ENCODE data around the gene MAP2K5. TPM values are rescaled to one million over a fixed set of nuclear protein-coding genes. Genes with fewer than 3 reads are reported as not detected.

Gene MAP2K5
- polyA plus RNA-seq, 1 donor = 23.6 TPM

DNA sequence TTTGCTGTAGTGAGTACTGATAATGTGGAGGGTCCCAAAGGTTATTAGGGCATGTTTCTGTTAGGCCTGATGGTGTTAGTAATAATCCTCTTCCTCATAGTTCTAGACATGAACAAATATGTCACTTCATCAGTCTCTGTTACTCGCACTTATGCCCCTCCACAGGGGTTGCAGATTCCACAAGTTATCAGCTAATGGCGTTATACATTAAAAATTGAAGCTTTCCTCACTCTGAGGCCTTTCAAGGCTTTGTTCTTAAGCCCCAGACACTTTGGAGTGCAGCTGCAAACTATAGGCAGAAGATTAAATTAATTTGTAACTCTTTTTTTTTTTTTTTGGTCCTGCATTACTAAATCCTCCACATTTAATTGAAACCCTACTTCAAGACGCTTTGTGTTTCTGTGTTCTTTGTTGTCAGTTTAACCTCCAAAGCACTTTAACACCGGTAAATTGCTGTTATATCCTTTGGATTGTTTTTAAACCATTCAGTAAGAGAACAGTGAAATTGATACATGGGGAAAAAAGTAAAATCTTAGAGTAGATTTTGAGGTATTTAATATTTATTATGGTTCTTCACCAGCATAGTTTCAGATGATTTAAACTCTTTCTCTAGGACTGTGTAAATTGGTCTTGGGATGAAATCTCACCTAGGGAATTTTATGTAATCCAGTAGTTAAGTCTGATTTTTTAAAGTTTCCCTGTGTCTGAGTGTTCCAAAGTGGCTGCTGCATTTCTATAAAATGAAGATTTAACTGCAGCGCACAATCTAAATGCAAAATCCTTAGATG, 179.7 kb downstream of the MAP2K5 start:
- no peak for DNase-seq

- DNase-seq = no peak
Observed at GRCh38 chr15:67723294-67724024, 181.0 kb downstream of the MAP2K5 start.

DNA sequence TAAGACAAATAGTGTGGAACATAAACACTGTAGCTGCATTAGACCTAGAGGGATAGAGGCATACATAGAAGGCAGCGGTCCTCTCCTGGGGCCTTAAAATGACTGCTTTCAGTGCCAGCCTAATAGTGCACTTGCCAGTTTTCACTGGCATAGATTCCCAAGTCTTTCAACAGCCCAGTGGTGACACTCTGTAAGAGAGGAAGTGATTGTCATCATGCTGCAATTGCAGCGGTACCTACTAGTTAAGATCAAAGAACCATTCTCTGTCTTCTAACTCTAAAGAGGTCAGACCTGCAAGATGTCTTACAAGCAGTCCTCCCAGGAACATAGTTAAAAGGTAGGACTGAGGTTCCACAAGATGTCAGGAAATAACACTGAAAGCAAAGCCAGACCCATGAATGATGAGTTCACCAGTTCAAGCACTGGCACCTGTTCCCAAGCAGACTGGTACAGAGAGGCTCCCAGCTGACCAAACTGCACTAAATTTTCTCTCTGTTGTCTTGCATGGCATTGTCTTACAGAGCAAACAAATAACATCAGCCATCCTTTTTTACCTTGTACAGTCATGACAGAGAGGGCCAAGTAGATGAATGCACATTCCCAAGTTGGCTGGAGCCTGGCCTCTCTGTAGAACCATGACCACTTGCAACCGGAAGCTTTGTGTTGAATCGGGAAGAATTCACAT, 182.3 kb downstream of the MAP2K5 start:
- DNase-seq = no peak

- no peak for DNase-seq
Observed at GRCh38 chr15:67730135-67730534, 187.6 kb downstream of the MAP2K5 start.

DNA sequence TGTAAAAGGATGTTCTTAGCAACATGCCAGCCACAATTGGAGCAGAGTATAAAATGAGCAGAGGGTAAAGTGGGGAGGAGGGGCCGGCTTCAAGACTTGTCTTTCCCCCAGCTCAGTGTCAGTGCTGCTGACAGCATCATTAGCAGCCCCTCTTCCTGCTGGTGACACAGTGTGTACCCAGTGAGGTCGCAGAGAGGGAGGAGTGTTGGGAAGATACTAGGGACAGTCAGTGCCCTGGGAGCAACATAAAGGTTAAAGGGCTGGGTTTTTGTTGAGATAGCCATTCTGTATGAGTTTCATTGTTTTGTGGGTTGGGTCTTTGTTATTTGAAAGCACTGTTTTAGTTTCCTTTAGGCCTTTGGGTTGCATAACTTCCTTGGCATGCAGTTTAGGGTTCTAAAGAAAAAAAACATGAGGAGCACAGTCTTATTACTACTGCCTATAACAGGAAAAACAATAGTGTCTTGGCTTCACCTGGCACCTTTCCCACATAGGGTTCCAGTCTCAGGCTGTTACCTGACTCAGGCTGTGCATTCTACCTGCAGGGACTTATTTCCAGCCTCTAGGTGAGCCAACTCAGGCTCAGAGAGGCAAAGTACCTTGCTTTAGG, 188.7 kb downstream of the MAP2K5 start:
- no peak for DNase-seq

DNA sequence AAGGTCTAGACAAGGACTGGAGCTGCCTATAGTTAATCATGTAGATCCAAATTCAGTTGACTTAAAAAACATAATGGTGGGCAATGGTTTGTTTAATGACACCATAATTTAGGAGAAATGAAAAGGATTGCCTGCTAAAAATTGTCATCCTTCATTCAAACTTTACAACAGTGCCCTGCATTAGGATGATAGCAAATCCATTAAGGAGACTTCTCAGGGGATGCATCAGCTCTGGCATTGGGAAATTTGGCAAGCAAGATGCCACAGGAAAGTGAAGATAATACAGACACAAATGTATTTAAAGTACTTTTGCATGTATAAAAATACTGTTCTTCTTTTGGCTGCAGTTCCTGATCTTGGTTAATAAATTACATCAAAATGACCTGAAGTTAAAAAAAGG, 189.7 kb downstream of the MAP2K5 start:
- DNase-seq = no peak

DNA sequence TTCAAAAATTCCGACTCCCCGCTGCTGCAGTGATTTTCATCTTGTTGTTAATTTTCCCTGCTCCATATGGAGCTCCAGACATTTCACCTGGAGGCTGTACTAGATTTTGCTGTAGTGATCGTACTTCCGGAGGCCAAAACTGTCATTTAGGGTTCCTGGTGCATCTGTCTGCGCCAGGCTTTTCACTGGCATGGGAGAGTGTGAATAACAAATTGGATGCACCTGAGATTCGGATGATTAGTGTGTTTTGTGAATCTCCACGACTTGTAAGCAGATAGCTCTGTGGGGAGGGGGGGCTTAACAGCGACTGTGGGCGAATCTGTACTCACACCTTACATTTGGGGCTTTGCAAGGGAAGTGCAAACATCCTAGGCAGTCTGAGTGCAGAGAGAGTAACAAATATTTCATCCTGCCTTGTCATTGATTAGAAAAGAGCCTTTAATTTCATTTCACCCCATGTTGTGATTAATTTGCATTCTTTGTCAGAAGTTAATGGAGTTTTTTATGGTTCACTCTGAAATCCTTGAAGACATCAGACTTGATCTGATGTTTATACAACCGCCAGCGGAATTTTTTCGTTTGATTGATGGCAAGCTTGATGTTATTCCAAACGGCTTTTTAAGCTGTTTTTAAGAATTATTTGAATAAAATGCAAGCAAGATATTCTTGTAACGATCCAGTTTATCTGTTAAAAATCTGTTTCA, 190.3 kb downstream of the MAP2K5 start:
- no peak for DNase-seq

DNA sequence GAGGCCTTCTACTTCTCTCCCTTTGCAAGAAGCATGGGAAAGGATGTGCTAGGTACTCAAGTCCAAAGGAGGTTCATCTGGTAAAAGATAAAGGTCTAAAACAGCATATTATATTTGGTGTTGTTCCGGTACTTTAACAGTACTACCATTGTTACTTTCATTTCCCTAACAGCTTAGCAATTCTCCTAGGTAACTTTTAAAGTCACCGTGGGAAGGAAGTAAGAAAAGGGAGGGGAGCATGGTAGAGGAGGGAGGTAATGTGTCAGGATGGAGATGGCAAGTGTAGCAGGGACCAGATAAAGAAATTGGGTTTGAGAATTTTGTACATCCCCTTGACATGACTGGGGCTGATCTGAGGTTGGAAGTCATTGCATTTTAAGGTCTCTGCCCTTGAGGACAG, 193.4 kb downstream of the MAP2K5 start:
- DNase-seq = no peak

DNA sequence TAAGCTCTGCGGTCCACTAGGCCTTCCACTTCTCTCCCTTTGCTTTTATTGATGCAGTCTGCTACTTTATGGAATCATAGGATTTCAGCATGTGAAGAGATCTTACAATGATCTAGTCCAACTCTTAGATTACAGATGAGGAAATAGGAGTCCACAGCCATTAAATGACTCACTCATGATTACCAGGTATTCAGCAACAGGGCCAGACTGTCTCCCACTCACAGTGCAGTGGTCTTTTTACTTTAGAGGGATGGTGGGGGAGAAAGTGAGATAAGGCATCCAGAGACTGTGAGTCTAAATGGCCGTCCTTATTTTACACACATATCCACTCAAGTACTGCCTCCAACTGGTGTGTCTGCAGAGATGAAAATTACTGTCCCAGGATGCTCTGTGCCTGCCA, 194.3 kb downstream of the MAP2K5 start:
- DNase-seq = no peak

GRCh38 chr15:67738056-67738455, 195.6 kb downstream of the MAP2K5 start:
- DNase-seq = no peak

DNA sequence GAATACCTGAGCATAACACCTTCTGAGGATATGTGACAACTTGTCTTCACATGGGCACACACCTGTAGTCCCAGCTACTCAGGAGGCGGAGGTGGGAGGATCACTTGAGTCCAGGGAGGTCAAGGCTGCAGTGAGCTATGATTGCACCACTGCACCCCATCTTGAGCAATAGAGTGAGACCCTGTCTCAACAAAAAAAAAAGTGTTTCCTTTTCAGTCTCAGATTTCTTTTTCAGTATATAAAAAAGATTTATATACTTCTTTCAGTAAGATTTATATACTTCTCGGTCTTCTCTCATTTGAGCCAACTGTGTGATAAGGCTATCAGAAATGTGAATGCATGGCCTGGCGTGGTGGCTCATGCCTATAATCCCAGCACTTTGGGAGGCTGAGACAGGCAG, 197.9 kb downstream of the MAP2K5 start:
- DNase-seq = no peak

DNA sequence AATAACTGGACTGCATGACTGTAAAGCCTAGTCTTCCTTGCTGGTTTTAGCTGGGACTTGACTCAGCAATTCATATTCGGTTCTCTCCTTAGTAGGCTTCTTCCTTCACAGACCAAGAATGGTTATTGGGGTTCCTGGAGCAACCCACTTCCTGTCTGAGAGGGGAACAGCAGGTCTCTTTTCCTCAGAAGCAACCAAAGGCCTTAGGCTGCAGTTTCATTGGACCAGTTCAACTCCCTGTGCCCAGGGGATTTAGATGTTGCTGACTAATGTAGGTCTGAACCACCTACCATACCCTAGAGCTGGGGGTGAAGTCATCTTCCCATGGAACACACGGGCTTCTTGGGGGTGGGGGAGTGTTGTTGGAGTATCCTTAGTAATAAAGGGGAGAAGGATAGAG, 198.8 kb downstream of the MAP2K5 start:
- DNase-seq = no peak

- DNase-seq = no peak
Observed at GRCh38 chr15:67743558-67743957, 201.1 kb downstream of the MAP2K5 start.

DNA sequence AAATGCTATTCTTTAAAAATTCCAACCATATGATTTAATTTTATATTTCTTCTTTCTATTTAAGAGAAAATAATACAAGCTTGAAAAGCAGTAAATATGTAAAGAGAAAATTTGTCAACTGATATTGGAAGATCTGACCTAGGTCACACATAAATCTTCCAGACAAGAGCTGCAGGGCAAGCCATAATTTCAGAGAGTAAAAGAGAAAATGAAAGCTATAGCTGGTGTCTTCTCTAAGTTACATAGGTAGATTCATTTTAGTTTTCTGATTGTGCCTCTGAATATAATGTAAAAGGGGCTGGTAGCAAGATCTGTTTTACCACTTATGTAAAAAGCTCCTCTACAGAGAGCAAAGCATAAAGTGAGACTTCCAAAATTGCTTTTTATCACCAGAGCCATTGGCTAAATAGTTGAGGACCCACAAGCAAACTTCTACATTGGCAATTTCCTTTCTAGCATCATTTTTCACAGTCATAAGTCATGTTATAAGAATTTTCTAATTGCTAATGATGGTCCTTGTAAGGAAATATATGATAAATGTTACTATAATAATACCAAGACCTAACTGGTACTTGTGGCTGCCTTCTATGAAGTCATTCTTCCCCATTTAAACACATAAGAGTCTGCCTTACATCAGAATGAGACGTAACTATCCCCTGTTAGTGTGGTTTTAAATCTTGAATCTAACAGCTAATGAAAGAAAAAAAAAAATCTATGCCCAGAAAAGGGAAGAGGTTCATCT, 202.0 kb downstream of the MAP2K5 start:
- no peak for DNase-seq

GRCh38 chr15:67745073-67746006, 202.8 kb downstream of the MAP2K5 start:
- DNase-seq = no peak

- no peak for DNase-seq
Observed at GRCh38 chr15:67746022-67746421, 203.5 kb downstream of the MAP2K5 start.

DNA sequence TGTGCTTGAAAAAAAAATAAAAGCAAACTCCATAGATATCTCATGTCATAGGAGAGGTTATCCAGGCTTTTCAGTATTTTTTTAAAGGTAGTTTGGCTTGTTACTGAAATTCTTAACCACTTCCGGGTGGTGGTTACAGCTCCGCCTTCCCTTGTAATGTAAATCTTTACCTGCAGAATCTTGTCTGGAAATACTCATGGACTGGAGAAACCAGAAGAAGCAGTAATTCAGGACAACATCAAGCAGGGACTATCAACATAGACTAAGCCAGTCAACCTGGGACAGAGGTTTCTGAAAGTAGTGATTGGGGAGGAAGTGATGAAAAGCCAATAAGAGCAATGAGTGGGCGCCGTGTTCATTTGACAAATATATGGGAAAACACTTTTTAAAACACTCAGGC, 203.9 kb downstream of the MAP2K5 start:
- no peak for DNase-seq

DNA sequence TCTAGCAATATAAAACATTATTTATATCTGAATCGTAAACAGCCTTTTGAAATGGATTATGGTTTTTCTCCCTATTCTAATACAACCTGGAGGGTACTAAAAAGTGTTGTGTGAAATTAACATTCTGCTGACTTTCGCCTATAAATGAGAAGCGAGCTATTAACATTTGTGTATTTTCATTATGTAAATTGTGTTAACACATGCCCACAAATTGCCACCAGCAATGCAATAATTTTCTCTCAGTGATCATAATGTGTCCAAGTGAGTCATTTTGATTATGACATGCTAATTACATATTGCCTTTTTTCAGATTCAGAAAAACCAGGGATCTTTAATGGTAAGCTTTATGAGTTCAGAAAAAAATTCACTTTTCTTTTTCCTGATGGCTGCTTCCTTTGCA, 205.4 kb downstream of the MAP2K5 start:
- DNase-seq = no peak

DNA sequence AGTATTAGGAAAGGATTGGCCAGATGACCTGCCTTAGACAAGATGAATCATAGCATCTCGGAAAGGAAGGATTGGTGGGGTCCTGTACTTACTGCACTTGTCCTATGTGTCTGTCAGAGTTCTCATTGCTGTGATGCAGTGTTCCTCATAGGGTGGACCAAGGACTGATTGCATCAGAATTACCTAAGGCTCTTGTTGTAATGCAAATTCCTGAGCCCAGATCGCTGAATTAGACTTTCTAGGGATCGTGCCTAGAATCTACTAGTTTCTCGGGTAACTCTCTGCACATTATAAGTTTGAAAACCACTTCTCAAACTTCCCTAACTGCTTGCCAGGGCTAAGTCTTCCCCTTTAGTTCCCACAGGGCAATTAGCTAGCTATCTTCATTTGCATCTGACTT, 207.9 kb downstream of the MAP2K5 start:
- no peak for DNase-seq

GRCh38 chr15:67753891-67754290, 211.4 kb downstream of the MAP2K5 start:
- DNase-seq = no peak
